ENCODE results near the gene SNX5.
A peak's percentile ranks its signal among the peaks of the same experiment; 100 is the strongest.

The SNX5 gene

GRCh38 chr20:17968366-17969277, at the start of gene SNX5, which contains the start of gene MGME1:
SNX5 (minus strand) TSS chr20:17968794; CDS start chr20:17968425, 369 bp downstream.
MGME1 (plus strand) TSS chr20:17969018; CDS start chr20:17969860, 842 bp downstream.
- DNase-seq (ENCODE audit: low read depth in 2 of 2) = peak; percentile 96 to 98

- no peak for DNase-seq (ENCODE audit: low read depth in 2 of 2)
Measured at GRCh38 chr20:18018100-18018499, 49.5 kb upstream of the SNX5 start.

GRCh38 chr20:18016772-18017171, 48.2 kb upstream of the SNX5 start:
- DNase-seq (ENCODE audit: low read depth in 2 of 2) = no peak

- no peak for DNase-seq (ENCODE audit: low read depth in 2 of 2)
Measured at GRCh38 chr20:18014411-18014810, 45.8 kb upstream of the SNX5 start.

- no peak for DNase-seq (ENCODE audit: low read depth in 2 of 2)
Measured at GRCh38 chr20:18012901-18013300, 44.3 kb upstream of the SNX5 start.

GRCh38 chr20:18011951-18012645, 43.5 kb upstream of the SNX5 start:
- DNase-seq (ENCODE audit: low read depth in 2 of 2) = no peak

- DNase-seq (ENCODE audit: low read depth in 2 of 2) = no peak
Measured at GRCh38 chr20:18011482-18011881, 42.9 kb upstream of the SNX5 start.

GRCh38 chr20:18009116-18009515, 40.5 kb upstream of the SNX5 start:
- no peak for DNase-seq (ENCODE audit: low read depth in 2 of 2)

GRCh38 chr20:18007534-18008292, 39.1 kb upstream of the SNX5 start:
- DNase-seq (ENCODE audit: low read depth in 2 of 2) = no peak

- DNase-seq (ENCODE audit: low read depth in 2 of 2) = no peak
Measured at GRCh38 chr20:18006684-18007083, 38.1 kb upstream of the SNX5 start.

GRCh38 chr20:18005990-18006364, 37.4 kb upstream of the SNX5 start:
- no peak for DNase-seq (ENCODE audit: low read depth in 2 of 2)

- DNase-seq (ENCODE audit: low read depth in 2 of 2) = no peak
Measured at GRCh38 chr20:18005170-18005989, 36.8 kb upstream of the SNX5 start.

- DNase-seq (ENCODE audit: low read depth in 2 of 2) = no peak
Measured at GRCh38 chr20:18004384-18005031, 35.9 kb upstream of the SNX5 start.

GRCh38 chr20:18003897-18004296, 35.3 kb upstream of the SNX5 start:
- DNase-seq (ENCODE audit: low read depth in 2 of 2) = no peak

- DNase-seq (ENCODE audit: low read depth in 2 of 2) = no peak
Measured at GRCh38 chr20:18001131-18001921, 32.7 kb upstream of the SNX5 start.

GRCh38 chr20:17999566-17999965, 31.0 kb upstream of the SNX5 start:
- DNase-seq (ENCODE audit: low read depth in 2 of 2) = no peak

- no peak for DNase-seq (ENCODE audit: low read depth in 2 of 2)
Measured at GRCh38 chr20:17998446-17998845, 29.9 kb upstream of the SNX5 start.

GRCh38 chr20:17995967-17996819, 27.6 kb upstream of the SNX5 start:
- peak in 1 of 2 donors; percentile 6 for DNase-seq (ENCODE audit: low read depth in 2 of 2)

GRCh38 chr20:17993546-17993945, 25.0 kb upstream of the SNX5 start:
- DNase-seq (ENCODE audit: low read depth in 2 of 2) = no peak

All from stimulated activated CD4-positive, alpha-beta T cell treated with anti-CD3 and anti-CD28 coated beads, Interleukin-1b, Interleukin-23, amount 100 ng/mL, for 1 hour (primary cell).